ENCODE data around the gene TBC1D8B. TPM values are rescaled to one million over a fixed set of nuclear protein-coding genes. Genes with fewer than 3 reads are reported as not detected.

TBC1D8B gene
- total and polyA plus RNA-seq, 2 of the 13 experiments (the other 11 are each of a cell fraction or from before 2014, with no cell fraction given): 6.2 to 7.2 TPM

DNA sequence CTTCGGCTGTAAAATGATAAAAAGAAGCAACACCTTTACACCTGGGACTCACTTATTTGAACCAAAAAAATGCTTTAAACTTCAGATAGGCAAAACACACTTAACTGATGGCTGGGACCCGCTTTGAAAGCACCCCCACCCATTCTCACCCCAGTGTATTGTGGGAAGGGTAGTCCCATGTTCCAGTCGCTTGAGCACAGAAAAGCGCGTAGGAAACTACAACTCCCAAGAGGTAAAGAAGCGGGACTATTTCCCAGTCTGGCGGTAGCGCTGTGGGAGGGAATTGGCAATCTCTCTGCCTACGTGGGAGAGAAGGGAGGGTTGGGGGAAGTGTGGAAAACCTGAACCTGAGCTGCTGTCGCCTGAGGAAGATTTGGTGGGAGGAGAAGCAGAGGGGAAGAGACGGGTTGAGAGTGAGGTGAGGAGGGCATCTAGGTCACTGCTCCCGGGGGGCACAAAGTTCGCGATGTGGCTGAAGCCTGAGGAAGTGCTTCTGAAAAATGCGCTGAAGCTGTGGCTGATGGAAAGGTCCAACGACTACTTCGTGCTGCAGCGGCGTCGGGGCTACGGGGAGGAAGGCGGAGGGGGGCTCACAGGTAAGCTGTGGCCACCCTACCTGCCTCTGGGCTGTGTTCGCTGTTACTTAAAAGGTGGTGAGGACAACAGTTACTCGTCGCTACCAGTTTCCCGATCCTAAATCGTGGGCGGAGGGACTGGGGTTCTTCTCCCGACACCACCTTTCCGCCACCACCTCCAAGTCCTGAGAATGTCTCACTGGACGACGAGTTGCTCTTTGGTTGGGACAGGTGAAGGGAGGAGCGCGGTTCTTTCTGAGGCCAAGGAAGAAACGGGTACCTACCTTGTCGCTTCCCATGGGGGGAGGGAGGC lies at the start of gene TBC1D8B (continued):
- 0 out of 2 replicates have a peak, but pooled peaks have one; percentile 2 for TF ChIP-seq HNF4G (IDR thresholded peaks at IDR 0.05; ENCODE audit: borderline replicate concordance, low read depth, low read length)
- no peak for TF ChIP-seq HNF4G (CRISPR knock-in tag; IDR thresholded peaks at IDR 0.05; ENCODE audit: borderline replicate concordance, low read depth)
- no peak for TF ChIP-seq GATAD2A (CRISPR knock-in tag; IDR thresholded peaks at IDR 0.05)
- TF ChIP-seq, protein P1, sequence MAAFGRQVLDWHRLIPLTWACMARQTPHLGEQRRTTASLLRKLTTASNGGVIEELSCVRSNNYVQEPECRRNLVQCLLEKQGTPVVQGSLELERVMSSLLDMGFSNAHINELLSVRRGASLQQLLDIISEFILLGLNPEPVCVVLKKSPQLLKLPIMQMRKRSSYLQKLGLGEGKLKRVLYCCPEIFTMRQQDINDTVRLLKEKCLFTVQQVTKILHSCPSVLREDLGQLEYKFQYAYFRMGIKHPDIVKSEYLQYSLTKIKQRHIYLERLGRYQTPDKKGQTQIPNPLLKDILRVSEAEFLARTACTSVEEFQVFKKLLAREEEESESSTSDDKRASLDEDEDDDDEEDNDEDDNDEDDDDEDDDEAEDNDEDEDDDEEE (CRISPR knock-in tag; IDR thresholded peaks at IDR 0.05): no peak
- TF ChIP-seq ZNF780A (CRISPR knock-in tag; IDR thresholded peaks at IDR 0.05): no peak
- no peak for TF ChIP-seq ZNF224 (CRISPR knock-in tag; IDR thresholded peaks at IDR 0.05)
- TF ChIP-seq, protein P2, sequence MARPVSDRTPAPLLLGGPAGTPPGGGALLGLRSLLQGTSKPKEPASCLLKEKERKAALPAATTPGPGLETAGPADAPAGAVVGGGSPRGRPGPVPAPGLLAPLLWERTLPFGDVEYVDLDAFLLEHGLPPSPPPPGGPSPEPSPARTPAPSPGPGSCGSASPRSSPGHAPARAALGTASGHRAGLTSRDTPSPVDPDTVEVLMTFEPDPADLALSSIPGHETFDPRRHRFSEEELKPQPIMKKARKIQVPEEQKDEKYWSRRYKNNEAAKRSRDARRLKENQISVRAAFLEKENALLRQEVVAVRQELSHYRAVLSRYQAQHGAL (CRISPR knock-in tag; IDR thresholded peaks at IDR 0.05; ENCODE audit: not compliant biosample characterization): no peak
- TF ChIP-seq, protein P3, sequence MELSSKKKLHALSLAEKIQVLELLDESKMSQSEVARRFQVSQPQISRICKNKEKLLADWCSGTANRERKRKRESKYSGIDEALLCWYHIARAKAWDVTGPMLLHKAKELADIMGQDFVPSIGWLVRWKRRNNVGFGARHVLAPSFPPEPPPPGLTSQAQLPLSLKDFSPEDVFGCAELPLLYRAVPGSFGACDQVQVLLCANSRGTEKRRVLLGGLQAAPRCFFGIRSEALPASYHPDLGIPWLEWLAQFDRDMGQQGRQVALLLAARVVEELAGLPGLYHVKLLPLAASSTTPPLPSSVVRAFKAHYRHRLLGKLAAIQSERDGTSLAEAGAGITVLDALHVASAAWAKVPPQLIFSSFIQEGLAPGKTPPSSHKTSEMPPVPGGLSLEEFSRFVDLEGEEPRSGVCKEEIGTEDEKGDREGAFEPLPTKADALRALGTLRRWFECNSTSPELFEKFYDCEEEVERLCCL (CRISPR knock-in tag; IDR thresholded peaks at IDR 0.05; ENCODE audit: borderline replicate concordance): no peak
- peak; percentile 74 for TF ChIP-seq ELF1 (CRISPR knock-in tag; IDR thresholded peaks at IDR 0.05)
- TF ChIP-seq, protein P4, sequence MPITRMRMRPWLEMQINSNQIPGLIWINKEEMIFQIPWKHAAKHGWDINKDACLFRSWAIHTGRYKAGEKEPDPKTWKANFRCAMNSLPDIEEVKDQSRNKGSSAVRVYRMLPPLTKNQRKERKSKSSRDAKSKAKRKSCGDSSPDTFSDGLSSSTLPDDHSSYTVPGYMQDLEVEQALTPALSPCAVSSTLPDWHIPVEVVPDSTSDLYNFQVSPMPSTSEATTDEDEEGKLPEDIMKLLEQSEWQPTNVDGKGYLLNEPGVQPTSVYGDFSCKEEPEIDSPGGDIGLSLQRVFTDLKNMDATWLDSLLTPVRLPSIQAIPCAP (CRISPR knock-in tag; IDR thresholded peaks at IDR 0.05; ENCODE audit: low read depth): no peak
- TF ChIP-seq ZNF788 (CRISPR knock-in tag; IDR thresholded peaks at IDR 0.05; ENCODE audit: borderline replicate concordance): no peak
- peak; percentile 66 for TF ChIP-seq RARA (CRISPR knock-in tag; IDR thresholded peaks at IDR 0.05)
- peak in 1 of 2 experiments; percentile 59; a peak in 1 of 4 replicates for TF ChIP-seq POLR2A (IDR thresholded peaks at IDR 0.05; ENCODE audit: insufficient read depth in 1 of 2, low read depth in 2 of 2, low read length in 2 of 2)
- peak; percentile 41; the same call in 1 of the 2 replicates for TF ChIP-seq GABPB1 (CRISPR knock-in tag; IDR thresholded peaks at IDR 0.05)
- TF ChIP-seq YEATS2 (CRISPR knock-in tag; IDR thresholded peaks at IDR 0.05; ENCODE audit: borderline replicate concordance): peak; percentile 23; the same call in 1 of the 2 replicates
- no peak for TF ChIP-seq GABPA (IDR thresholded peaks at IDR 0.05; ENCODE audit: low read depth, low read length)
- peak; percentile 58 for TF ChIP-seq GABPA (CRISPR knock-in tag; IDR thresholded peaks at IDR 0.05; ENCODE audit: low read depth)
- TF ChIP-seq ZNF253 (CRISPR knock-in tag; IDR thresholded peaks at IDR 0.05; ENCODE audit: borderline replicate concordance): no peak
- TF ChIP-seq, protein P5, sequence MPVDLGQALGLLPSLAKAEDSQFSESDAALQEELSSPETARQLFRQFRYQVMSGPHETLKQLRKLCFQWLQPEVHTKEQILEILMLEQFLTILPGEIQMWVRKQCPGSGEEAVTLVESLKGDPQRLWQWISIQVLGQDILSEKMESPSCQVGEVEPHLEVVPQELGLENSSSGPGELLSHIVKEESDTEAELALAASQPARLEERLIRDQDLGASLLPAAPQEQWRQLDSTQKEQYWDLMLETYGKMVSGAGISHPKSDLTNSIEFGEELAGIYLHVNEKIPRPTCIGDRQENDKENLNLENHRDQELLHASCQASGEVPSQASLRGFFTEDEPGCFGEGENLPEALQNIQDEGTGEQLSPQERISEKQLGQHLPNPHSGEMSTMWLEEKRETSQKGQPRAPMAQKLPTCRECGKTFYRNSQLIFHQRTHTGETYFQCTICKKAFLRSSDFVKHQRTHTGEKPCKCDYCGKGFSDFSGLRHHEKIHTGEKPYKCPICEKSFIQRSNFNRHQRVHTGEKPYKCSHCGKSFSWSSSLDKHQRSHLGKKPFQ (CRISPR knock-in tag; IDR thresholded peaks at IDR 0.05; ENCODE audit: insufficient replicate concordance): no peak
- TF ChIP-seq RAD21 (CRISPR knock-in tag; IDR thresholded peaks at IDR 0.05): no peak
- TF ChIP-seq SMC3 (IDR thresholded peaks at IDR 0.05; ENCODE audit: low read length): no peak
- TF ChIP-seq MTF1 (CRISPR knock-in tag; IDR thresholded peaks at IDR 0.05): no peak
- TF ChIP-seq GTF2F1 (IDR thresholded peaks at IDR 0.05; ENCODE audit: low read length): no peak
- no peak for TF ChIP-seq MXI1 (IDR thresholded peaks at IDR 0.05; ENCODE audit: borderline replicate concordance, low read depth, low read length)
- TF ChIP-seq ATRX (CRISPR knock-in tag; IDR thresholded peaks at IDR 0.05; ENCODE audit: borderline replicate concordance): no peak
- TF ChIP-seq, protein P6, sequence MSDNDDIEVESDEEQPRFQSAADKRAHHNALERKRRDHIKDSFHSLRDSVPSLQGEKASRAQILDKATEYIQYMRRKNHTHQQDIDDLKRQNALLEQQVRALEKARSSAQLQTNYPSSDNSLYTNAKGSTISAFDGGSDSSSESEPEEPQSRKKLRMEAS (IDR thresholded peaks at IDR 0.05): no peak

Measured in HepG2 (cell line).